ENCODE results near the gene RNF168.

Gene RNF168

GRCh38 chr3:196501316-196502044, 2.1 kb downstream of the RNF168 start:
- peaks cover 3% of the 10 kb centered on the region; the same call in 1 of the 2 replicates for H3K36me3 ChIP-seq
- H3K27me3 ChIP-seq (ENCODE audit: insufficient read depth, low read depth, severe bottlenecking) = no peaks in the 10 kb centered on the region
- TF ChIP-seq CTCF (IDR thresholded peaks at IDR 0.05; ENCODE audit: low read depth, low read length) = no peak
- H3K27ac ChIP-seq = peak overlapping the region; percentile 41; the same call in 1 of the 2 replicates
- H3K4me3 ChIP-seq (ENCODE audit: low read depth, low read length) = peak overlapping the region; percentile 90
- H3K9me3 ChIP-seq (ENCODE audit: severe bottlenecking) = no peaks in the 10 kb centered on the region
- no peak for DNase-seq

GRCh38 chr3:196499807-196500524, 3.6 kb downstream of the RNF168 start:
- H3K36me3 ChIP-seq = peaks cover 3% of the 10 kb centered on the region; the same call in 1 of the 2 replicates
- no peak for DNase-seq
- no peaks in the 10 kb centered on the region for H3K9me3 ChIP-seq (ENCODE audit: severe bottlenecking)
- H3K27ac ChIP-seq = no peak overlapping the region
- no peak for TF ChIP-seq CTCF (IDR thresholded peaks at IDR 0.05; ENCODE audit: low read depth, low read length)
- H3K4me3 ChIP-seq (ENCODE audit: low read depth, low read length) = peak overlapping the region; percentile 90
- H3K27me3 ChIP-seq (ENCODE audit: insufficient read depth, low read depth, severe bottlenecking) = no peaks in the 10 kb centered on the region

GRCh38 chr3:196499061-196499460, 4.5 kb downstream of the RNF168 start:
- no peak for TF ChIP-seq CTCF (IDR thresholded peaks at IDR 0.05; ENCODE audit: low read depth, low read length)
- H3K4me3 ChIP-seq (ENCODE audit: low read depth, low read length) = no peak overlapping the region
- peaks cover 3% of the 10 kb centered on the region; the same call in 1 of the 2 replicates for H3K36me3 ChIP-seq
- no peak for DNase-seq
- no peaks in the 10 kb centered on the region for H3K9me3 ChIP-seq (ENCODE audit: severe bottlenecking)
- H3K27me3 ChIP-seq (ENCODE audit: insufficient read depth, low read depth, severe bottlenecking) = no peaks in the 10 kb centered on the region
- no peak overlapping the region for H3K27ac ChIP-seq

- no peak for DNase-seq
- TF ChIP-seq CTCF (IDR thresholded peaks at IDR 0.05; ENCODE audit: low read depth, low read length) = no peak
- no peak overlapping the region for H3K4me3 ChIP-seq (ENCODE audit: low read depth, low read length)
Observed at GRCh38 chr3:196498297-196498696, 5.3 kb downstream of the RNF168 start.

GRCh38 chr3:196496183-196496582, 7.4 kb downstream of the RNF168 start:
- TF ChIP-seq CTCF (IDR thresholded peaks at IDR 0.05; ENCODE audit: low read depth, low read length) = no peak

More at GRCh38 chr3:196498297-196498696, 5.3 kb downstream of the RNF168 start:
- Histone ChIP-seq H3K27me3 (ENCODE audit: insufficient read depth, low read depth, severe bottlenecking) (no peaks in the 10 kb centered on the region), H3K9me3 (ENCODE audit: severe bottlenecking) (no peaks in the 10 kb centered on the region), H3K36me3 (peaks cover 3% of the 10 kb centered on the region; the same call in 1 of the 2 replicates), H3K27ac (no peak overlapping the region)

More at GRCh38 chr3:196496183-196496582, 7.4 kb downstream of the RNF168 start:
- Histone ChIP-seq H3K36me3 (peaks cover 3% of the 10 kb centered on the region; the same call in 1 of the 2 replicates), H3K27ac (no peak overlapping the region), H3K4me3 (ENCODE audit: low read depth, low read length) (no peak overlapping the region), H3K9me3 (ENCODE audit: severe bottlenecking) (no peaks in the 10 kb centered on the region), H3K27me3 (ENCODE audit: insufficient read depth, low read depth, severe bottlenecking) (no peaks in the 10 kb centered on the region)
- DNase-seq = no peak

Data from WERI-Rb-1 (cell line).